Peyer's patch (tissue), 4 donors: ENCODE results near the gene HADHA. TPM values are rescaled to one million over a fixed set of nuclear protein-coding genes. Genes with fewer than 3 reads are reported as not detected.

Experiments
- DNase-seq, 3 donors: peaks; one replicate each; pipeline ENCODE4 v3.0.0-alpha.2; 2017 to 2019
- H3K27ac ChIP-seq, 4 donors: fragments of 200-600 bp; sonication (generic); one replicate each; pipeline ENCODE4 v1.5.1; 2016 to 2019
- H3K27me3 ChIP-seq, 2 donors: fragments of 200-600 bp; sonication (generic); one replicate each; pipeline ENCODE4 v1.5.1; 2019
- H3K36me3 ChIP-seq, 3 donors: fragments of 200-600 bp; sonication (generic); one replicate each; pipeline ENCODE4 v1.5.1; 2016 to 2019
- H3K4me1 ChIP-seq, 4 donors: fragments of 200-600 bp; sonication (generic); one replicate each; pipeline ENCODE4 v1.5.1; 2016 to 2019
- H3K4me3 ChIP-seq, 4 donors: fragments of 200-600 bp; sonication (generic); 1 replicate in 3 of 4; 2 replicates in 1 of 4; pipeline ENCODE4 v1.5.1; 2016 to 2019; ENCODE audit warnings: mild to moderate bottlenecking in 1 of 4
- H3K9me3 ChIP-seq, 4 donors: fragments of 200-600 bp; sonication (generic); one replicate each; pipeline ENCODE4 v1.5.1; 2016 to 2019; ENCODE audit warnings: mild to moderate bottlenecking in 1 of 4
- POLR2A ChIP-seq, 2 donors: fragments of 450-650 bp; IDR thresholded peaks; one replicate each; pipeline ENCODE4 v1.5.1; 2017; ENCODE audit warnings: antibody characterized with exemption in 2 of 2, mild to moderate bottlenecking in 2 of 2, moderate library complexity in 2 of 2
- total RNA-seq, 4 donors: library from RNA; depleted of rRNA; stranded (reverse); fragments of >200 nt; gene quantifications; one replicate each; pipeline ENCODE4 v1.1.0, GENCODE V29; 2016
- TF ChIP-seq, protein P1 (sequence below), 6 experiments: fragments of 450-650 bp in 4 of 6; fragments of 200-600 bp in 2 of 6; sonication (generic) in 1 of 6; IDR thresholded peaks; one replicate each; pipeline ENCODE4 v1.5.1; 2017 to 2019; ENCODE audit warnings: antibody characterized with exemption in 6 of 6, mild to moderate bottlenecking in 3 of 6, moderate library complexity in 1 of 6

The HADHA gene
- total RNA-seq, 4 donors from 2014 or later: 105 to 438 (median 267) TPM

DNA sequence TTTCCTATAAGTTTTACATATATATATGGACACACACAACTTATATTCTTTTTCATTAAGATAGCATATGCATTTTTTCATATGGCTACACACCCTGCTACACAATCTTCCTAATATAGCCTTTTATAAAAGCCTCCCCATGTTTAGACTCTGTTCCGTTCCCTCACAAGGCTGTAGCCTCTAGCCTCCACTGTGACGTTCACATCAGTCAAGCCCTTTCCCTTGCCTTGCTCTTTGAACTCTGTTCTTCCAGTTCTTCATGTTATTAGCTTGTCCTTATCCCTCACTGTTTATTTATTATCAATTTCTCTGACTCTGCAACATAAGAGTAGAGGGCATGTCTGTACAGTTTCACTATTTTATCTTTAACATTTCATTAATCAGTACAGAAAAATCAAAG is 39.2 kb upstream of the HADHA start:
- TF ChIP-seq POLR2A (IDR thresholded peaks at IDR 0.05): no peak
- TF ChIP-seq, protein P1, sequence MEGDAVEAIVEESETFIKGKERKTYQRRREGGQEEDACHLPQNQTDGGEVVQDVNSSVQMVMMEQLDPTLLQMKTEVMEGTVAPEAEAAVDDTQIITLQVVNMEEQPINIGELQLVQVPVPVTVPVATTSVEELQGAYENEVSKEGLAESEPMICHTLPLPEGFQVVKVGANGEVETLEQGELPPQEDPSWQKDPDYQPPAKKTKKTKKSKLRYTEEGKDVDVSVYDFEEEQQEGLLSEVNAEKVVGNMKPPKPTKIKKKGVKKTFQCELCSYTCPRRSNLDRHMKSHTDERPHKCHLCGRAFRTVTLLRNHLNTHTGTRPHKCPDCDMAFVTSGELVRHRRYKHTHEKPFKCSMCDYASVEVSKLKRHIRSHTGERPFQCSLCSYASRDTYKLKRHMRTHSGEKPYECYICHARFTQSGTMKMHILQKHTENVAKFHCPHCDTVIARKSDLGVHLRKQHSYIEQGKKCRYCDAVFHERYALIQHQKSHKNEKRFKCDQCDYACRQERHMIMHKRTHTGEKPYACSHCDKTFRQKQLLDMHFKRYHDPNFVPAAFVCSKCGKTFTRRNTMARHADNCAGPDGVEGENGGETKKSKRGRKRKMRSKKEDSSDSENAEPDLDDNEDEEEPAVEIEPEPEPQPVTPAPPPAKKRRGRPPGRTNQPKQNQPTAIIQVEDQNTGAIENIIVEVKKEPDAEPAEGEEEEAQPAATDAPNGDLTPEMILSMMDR (IDR thresholded peaks at IDR 0.05): no peak
- no peaks in the 10 kb centered on the region for H3K27me3 ChIP-seq
- peak overlapping the region in 3 of 4 donors; percentile 44 to 79 (median 63) for H3K27ac ChIP-seq
- peaks cover 0 to 95% (median 0%) of the 10 kb centered on the region in 3 donors for H3K36me3 ChIP-seq
- H3K9me3 ChIP-seq: no peaks in the 10 kb centered on the region
- DNase-seq: peak in 1 of 3 donors; percentile 66
- H3K4me3 ChIP-seq: no peak overlapping the region
- peaks cover 0 to 20% (median 2%) of the 10 kb centered on the region in 4 donors for H3K4me1 ChIP-seq

DNA sequence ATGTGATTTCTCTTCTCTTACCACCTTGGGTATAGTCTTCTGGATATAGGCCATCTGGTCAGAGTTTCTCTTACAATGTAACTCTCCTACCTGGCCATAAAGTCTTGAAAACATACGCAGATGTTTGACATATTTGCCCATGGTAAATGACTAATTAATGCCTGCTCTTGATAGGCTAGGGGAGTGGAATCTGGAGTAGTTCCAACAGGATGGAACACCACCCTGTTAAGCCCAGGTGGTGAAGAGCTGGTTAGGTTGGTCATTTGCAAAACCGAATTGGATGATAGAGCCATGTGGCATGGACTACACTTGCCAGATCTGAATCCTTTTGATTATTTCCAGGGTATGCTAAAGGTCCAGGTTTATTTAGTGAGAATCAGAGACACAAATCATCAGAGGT is 36.8 kb upstream of the HADHA start:
- Histone ChIP-seq H3K27me3 (no peaks in the 10 kb centered on the region), H3K27ac (peak overlapping the region in 1 of 4 donors; percentile 49), H3K9me3 (no peaks in the 10 kb centered on the region), H3K4me3 (no peak overlapping the region), H3K36me3 (peaks cover 0 to 85% (median 0%) of the 10 kb centered on the region in 3 donors), H3K4me1 (peaks cover 0 to 20% (median 2%) of the 10 kb centered on the region in 4 donors)
- no peak for TF ChIP-seq POLR2A (IDR thresholded peaks at IDR 0.05)
- TF ChIP-seq, protein P1 (IDR thresholded peaks at IDR 0.05): no peak
- peak in 1 of 3 donors; percentile 53 for DNase-seq

DNA sequence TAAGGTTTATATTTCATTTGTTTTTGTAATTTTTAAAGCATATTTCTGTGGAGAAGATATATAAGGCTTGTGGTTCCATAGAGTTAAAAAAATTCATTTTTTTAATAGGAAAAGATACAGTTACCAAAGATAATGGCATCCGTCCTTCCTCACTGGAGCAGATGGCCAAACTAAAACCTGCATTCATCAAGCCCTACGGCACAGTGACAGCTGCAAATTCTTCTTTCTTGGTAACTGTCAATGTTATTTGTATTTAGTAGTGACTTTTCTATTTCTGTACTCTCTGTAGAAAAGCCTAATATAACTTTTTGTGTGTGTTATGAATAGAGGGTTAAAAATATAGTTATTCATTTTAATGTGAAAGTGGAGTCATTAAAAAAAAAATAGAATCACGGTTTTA is 35.5 kb upstream of the HADHA start:
- Histone ChIP-seq H3K4me3 (no peak overlapping the region), H3K27ac (no peak overlapping the region), H3K27me3 (no peaks in the 10 kb centered on the region), H3K4me1 (peaks cover 0 to 20% (median 4%) of the 10 kb centered on the region in 4 donors), H3K9me3 (no peaks in the 10 kb centered on the region), H3K36me3 (peaks cover 0 to 74% (median 0%) of the 10 kb centered on the region in 3 donors)
- no peak for TF ChIP-seq POLR2A (IDR thresholded peaks at IDR 0.05)
- TF ChIP-seq, protein P1 (IDR thresholded peaks at IDR 0.05): no peak
- DNase-seq: no peak

DNA sequence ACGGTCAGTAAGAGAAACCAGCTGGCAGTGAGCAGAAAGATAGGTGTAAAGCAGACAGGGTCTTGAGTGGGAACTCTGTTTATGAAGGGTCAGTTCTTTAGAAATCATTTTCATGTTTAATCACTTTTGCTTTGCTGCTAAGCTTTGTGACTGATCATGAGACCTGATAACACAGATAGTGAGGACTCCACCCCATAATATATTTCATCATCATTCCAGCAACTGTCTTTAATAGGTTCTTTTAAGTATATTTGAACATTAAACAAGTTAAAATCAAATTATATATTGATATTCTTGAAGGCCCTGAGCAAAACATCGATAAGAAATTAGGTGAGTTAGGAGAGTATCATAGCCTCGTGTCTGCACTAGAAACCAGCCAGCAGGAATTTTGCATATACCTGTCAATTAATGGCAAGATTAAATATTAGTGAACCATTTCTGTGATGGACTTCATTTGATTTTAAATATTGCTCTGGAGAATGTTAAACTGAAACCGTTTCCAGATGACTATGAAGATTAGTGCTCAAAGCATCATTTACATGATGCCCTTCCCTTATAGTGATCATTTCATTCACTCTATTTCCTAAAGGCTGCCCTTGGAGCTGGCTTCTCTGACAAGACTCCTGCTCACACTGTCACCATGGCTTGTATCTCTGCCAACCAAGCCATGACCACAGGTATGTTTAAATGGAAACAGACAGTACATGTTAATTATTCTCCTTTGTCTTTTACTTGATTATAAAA is 32.2 kb upstream of the HADHA start:
- no peak for DNase-seq
- H3K27ac ChIP-seq: peak overlapping the region in 1 of 4 donors; percentile 42
- TF ChIP-seq POLR2A (IDR thresholded peaks at IDR 0.05): no peak
- TF ChIP-seq, protein P1 (IDR thresholded peaks at IDR 0.05): no peak
- H3K27me3 ChIP-seq: no peaks in the 10 kb centered on the region
- peaks cover 0 to 42% (median 0%) of the 10 kb centered on the region in 3 donors for H3K36me3 ChIP-seq
- H3K4me1 ChIP-seq: peaks cover 0 to 20% (median 4%) of the 10 kb centered on the region in 4 donors
- H3K4me3 ChIP-seq: no peak overlapping the region
- H3K9me3 ChIP-seq: no peaks in the 10 kb centered on the region

DNA sequence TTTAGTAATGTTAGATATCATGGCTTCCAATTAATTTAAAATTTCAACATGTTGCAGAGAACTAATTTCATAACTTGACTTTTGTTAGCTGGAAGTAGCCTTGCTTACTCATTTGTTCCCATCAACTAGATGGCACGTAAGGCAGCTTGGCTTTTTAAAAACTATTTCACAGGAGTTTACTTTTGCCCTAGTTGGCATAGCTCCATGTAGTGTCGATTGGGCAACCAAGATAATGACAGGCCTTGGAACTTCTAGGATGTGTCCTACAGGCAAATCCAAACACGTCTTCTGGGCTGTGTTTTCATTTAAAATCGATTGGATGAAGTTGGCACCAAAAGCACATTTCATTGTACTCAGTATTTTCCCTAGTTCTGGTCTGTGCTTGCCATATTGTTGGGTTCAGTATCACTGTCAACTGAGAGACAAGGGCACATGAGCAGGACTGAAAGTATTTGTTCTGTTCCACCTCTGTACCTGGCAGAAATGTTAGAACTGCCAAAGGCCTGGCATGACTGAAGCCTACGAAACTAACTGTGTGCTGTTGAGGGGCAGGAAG is 29.7 kb upstream of the HADHA start:
- Histone ChIP-seq H3K4me3 (no peak overlapping the region), H3K27ac (peak overlapping the region; percentile 2 to 86 (median 60)), H3K27me3 (no peaks in the 10 kb centered on the region), H3K36me3 (peaks cover 0 to 19% (median 0%) of the 10 kb centered on the region in 3 donors), H3K4me1 (peaks cover 0 to 16% (median 3%) of the 10 kb centered on the region in 4 donors), H3K9me3 (no peaks in the 10 kb centered on the region)
- TF ChIP-seq POLR2A (IDR thresholded peaks at IDR 0.05): no peak
- TF ChIP-seq, protein P1 (IDR thresholded peaks at IDR 0.05): peak in 1 of 6 experiments; percentile 11
- DNase-seq: peak in 1 of 3 donors; percentile 85
